H1 (cell line): ENCODE measurements around the gene PRRT4. TPM values are rescaled to one million over a fixed set of nuclear protein-coding genes. Genes with fewer than 3 reads are reported as not detected.

Experiments
- CTCF ChIA-PET: fragments of 300-600 bp; sonication (Branson Sonifier 250); formaldehyde crosslinking; loops from one replicate; lab custom pipeline; 2021; ENCODE audit not compliant: partially characterized antibody; lab: Charles Lee
- POLR2A ChIA-PET: fragments of 300-600 bp; sonication (Branson Sonifier 250); formaldehyde crosslinking; loops from one replicate; lab custom pipeline; 2021; ENCODE audit warnings: inconsistent platforms; ENCODE audit not compliant: partially characterized antibody; lab: Charles Lee
- DNase-seq, 2 experiments: peaks; one replicate each; pipeline versions ENCODE4 v3.0.0 to v3.0.0-alpha.2; 2010 to 2022; ENCODE audit warnings: low spot score in 2 of 2, low read depth in 1 of 2, mixed read lengths in 1 of 2
- FAIRE-seq: peaks from 2 replicates; lab custom pipeline; 2011; peaks lifted over from hg19 to GRCh38; lab: Jason Lieb, UNC
- H2AFZ ChIP-seq: 2 replicates; pipeline ENCODE4 v1.8.1; 2012; ENCODE audit warnings: low read length, inconsistent platforms
- H2AK5ac ChIP-seq: 2 replicates; pipeline ENCODE4 v1.6.1; 2013; ENCODE audit warnings: low read depth, low read length
- H2BK120ac ChIP-seq: replicated peaks from 2 replicates; pipeline ENCODE3; 2013; ENCODE audit warnings: low read depth, low read length, inconsistent platforms
- H2BK12ac ChIP-seq: 2 replicates; pipeline ENCODE4 v1.6.1; 2013; ENCODE audit warnings: low read depth, low read length
- H2BK15ac ChIP-seq: 2 replicates; pipeline ENCODE4 v1.6.1; 2013; ENCODE audit warnings: low read length
- H2BK20ac ChIP-seq: 2 replicates; pipeline ENCODE4 v1.6.1; 2013; ENCODE audit warnings: low read length
- H2BK5ac ChIP-seq: 2 replicates; pipeline ENCODE4 v1.6.1; 2013; ENCODE audit warnings: low read depth, low read length
- H3K14ac ChIP-seq: 2 replicates; pipeline ENCODE4 v1.6.1; 2013; ENCODE audit warnings: inconsistent platforms; ENCODE audit not compliant: insufficient read length
- H3K18ac ChIP-seq: 2 replicates; pipeline ENCODE4 v1.6.1; 2013; ENCODE audit warnings: low read length; ENCODE audit errors: extremely low read depth
- H3K23ac ChIP-seq: 2 replicates; pipeline ENCODE4 v1.6.1; 2013; ENCODE audit warnings: inconsistent platforms; ENCODE audit not compliant: insufficient read length
- H3K23me2 ChIP-seq: 2 replicates; pipeline ENCODE4 v1.6.1; 2013; ENCODE audit warnings: low read depth, low read length
- H3K27ac ChIP-seq: 2 replicates; pipeline ENCODE4 v1.6.1; 2011; ENCODE audit warnings: low read depth, low read length, inconsistent platforms
- H3K27me3 ChIP-seq, 4 experiments: replicated peaks in 1 of 4; 1 replicate in 1 of 4; 2 replicates in 3 of 4; pipeline versions ENCODE4 v1.6.1 to v1.8.1; 2011 to 2013; ENCODE audit warnings: low read length in 3 of 4, mild to moderate bottlenecking in 3 of 4, inconsistent platforms in 2 of 4, mixed read lengths in 2 of 4, moderate library complexity in 1 of 4; ENCODE audit not compliant: control insufficient read depth in 3 of 4, insufficient read depth in 3 of 4; ENCODE audit errors: extremely low read depth in 1 of 4
- H3K36me3 ChIP-seq, 4 experiments: 2 replicates each; pipeline versions ENCODE4 v1.6.1 to v1.8.1; 2011 to 2013; ENCODE audit warnings: mild to moderate bottlenecking in 4 of 4, low read length in 3 of 4, moderate library complexity in 2 of 4, control low read depth in 1 of 4, inconsistent platforms in 1 of 4; ENCODE audit not compliant: insufficient read depth in 4 of 4, control insufficient read depth in 2 of 4
- H3K4ac ChIP-seq: replicated peaks from 2 replicates; pipeline ENCODE3; 2013; ENCODE audit warnings: low read length, low read depth, mixed read lengths, inconsistent platforms; ENCODE audit not compliant: insufficient read length
- H3K4me1 ChIP-seq, 4 experiments: replicated peaks in 1 of 4; 1 replicate in 1 of 4; 2 replicates in 3 of 4; pipeline versions ENCODE4 v1.6.1 to v1.8.1; 2011 to 2013; ENCODE audit warnings: low read length in 3 of 4, inconsistent platforms in 2 of 4, mixed read lengths in 1 of 4; ENCODE audit not compliant: insufficient read depth in 4 of 4, control insufficient read depth in 3 of 4
- H3K4me2 ChIP-seq, 2 experiments: 2 replicates each; pipeline versions ENCODE4 v1.6.1 to v1.8.1; 2011 to 2013; ENCODE audit warnings: low read depth in 2 of 2, low read length in 2 of 2, control low read depth in 1 of 2, inconsistent platforms in 1 of 2, mild to moderate bottlenecking in 1 of 2; ENCODE audit not compliant: insufficient read depth in 1 of 2
- H3K4me3 ChIP-seq, 4 experiments: fragments of 200-600, 300-600 bp in 1 of 4; sonication (generic), shearing (Covaris generic), sonication (Bioruptor Twin) in 1 of 4; 2 replicates each; pipeline versions ENCODE4 v1.5.1 to v1.8.1; 2011 to 2016; ENCODE audit warnings: low read length in 4 of 4, low read depth in 3 of 4, control low read depth in 2 of 4, inconsistent platforms in 2 of 4, mild to moderate bottlenecking in 2 of 4, mixed read lengths in 1 of 4, moderate library complexity in 1 of 4; ENCODE audit not compliant: insufficient read depth in 2 of 4; ENCODE audit errors: extremely low read depth in 1 of 4
- H3K56ac ChIP-seq: replicated peaks from 2 replicates; pipeline ENCODE3; 2013; ENCODE audit warnings: low read depth, mild to moderate bottlenecking, mixed read lengths, low read length, inconsistent platforms; ENCODE audit not compliant: insufficient read length
- H3K79me1 ChIP-seq: 2 replicates; pipeline ENCODE4 v1.6.1; 2013; ENCODE audit warnings: low read depth, low read length, control low read depth
- H3K79me2 ChIP-seq, 2 experiments: 2 replicates each; pipeline versions ENCODE4 v1.6.1 to v1.8.1; 2012 to 2013; ENCODE audit warnings: low read length in 2 of 2, mild to moderate bottlenecking in 2 of 2, inconsistent platforms in 1 of 2; ENCODE audit not compliant: insufficient read depth in 2 of 2, control insufficient read depth in 1 of 2
- H3K9ac ChIP-seq, 4 experiments: replicated peaks in 1 of 4; 1 replicate in 1 of 4; 2 replicates in 3 of 4; pipeline versions ENCODE4 v1.6.1 to v1.8.1; 2011 to 2013; ENCODE audit warnings: low read depth in 3 of 4, low read length in 3 of 4, control low read depth in 2 of 4, mild to moderate bottlenecking in 2 of 4, moderate library complexity in 2 of 4, inconsistent platforms in 1 of 4; ENCODE audit errors: extremely low read depth in 1 of 4
- H3K9me3 ChIP-seq, 2 experiments: 2 replicates each; pipeline versions ENCODE4 v1.6.1 to v1.8.1; 2012 to 2013; ENCODE audit warnings: mild to moderate bottlenecking in 2 of 2, moderate library complexity in 2 of 2, control low read depth in 1 of 2, inconsistent platforms in 1 of 2, low read depth in 1 of 2, low read length in 1 of 2, mixed read lengths in 1 of 2; ENCODE audit not compliant: insufficient read depth in 2 of 2
- H4K20me1 ChIP-seq, 2 experiments: replicated peaks in 1 of 2; 2 replicates each; pipeline versions ENCODE3 to v1.8.1; 2011 to 2013; ENCODE audit warnings: inconsistent platforms in 2 of 2, low read length in 2 of 2, mild to moderate bottlenecking in 1 of 2; ENCODE audit not compliant: insufficient read depth in 2 of 2, control insufficient read depth in 1 of 2
- H4K5ac ChIP-seq: 2 replicates; pipeline ENCODE4 v1.6.1; 2013; ENCODE audit warnings: low read length, low read depth, mixed read lengths, inconsistent platforms; ENCODE audit not compliant: insufficient read length
- H4K8ac ChIP-seq: 2 replicates; pipeline ENCODE4 v1.8.0; 2013; ENCODE audit warnings: mild to moderate bottlenecking, moderate library complexity, low read length, inconsistent platforms; ENCODE audit not compliant: insufficient read depth; ENCODE audit errors: extremely low read depth
- H4K91ac ChIP-seq: replicated peaks from 2 replicates; pipeline ENCODE3; 2013; ENCODE audit warnings: low read length, mixed read lengths, inconsistent platforms; ENCODE audit not compliant: insufficient read length
- BRCA1 ChIP-seq: IDR thresholded peaks from 2 replicates; pipeline ENCODE4 v1.6.1; 2012; ENCODE audit warnings: low read depth, low read length, improper control_type of control experiment
- CBX8 ChIP-seq: fragments of 300-800, 300-1000 bp; sonication (generic); IDR thresholded peaks from 2 replicates; pipeline ENCODE4 v1.7.1; 2016; ENCODE audit warnings: low read depth, low read length, borderline replicate concordance
- CEBPB ChIP-seq: IDR thresholded peaks from 2 replicates; pipeline ENCODE4 v1.6.1; 2012; ENCODE audit warnings: low read depth, low read length
- FOSL1 ChIP-seq: IDR thresholded peaks from 2 replicates; pipeline ENCODE4 v1.6.1; 2011; ENCODE audit warnings: mild to moderate bottlenecking, low read depth, low read length, moderate library complexity; ENCODE audit not compliant: insufficient read depth
- HDAC6 ChIP-seq: IDR thresholded peaks from one replicate; pipeline ENCODE4 v1.7.1; 2012; ENCODE audit warnings: low read depth, mild to moderate bottlenecking, inconsistent platforms, low read length, moderate library complexity
- KDM1A ChIP-seq: fragments of 200-600, 300-600 bp; sonication (generic); IDR thresholded peaks from 2 replicates; pipeline ENCODE4 v1.7.1; 2016; ENCODE audit warnings: mild to moderate bottlenecking, low read length, borderline replicate concordance
- KDM4A ChIP-seq: IDR thresholded peaks from one replicate; pipeline ENCODE4 v1.7.1; 2012; ENCODE audit warnings: low read depth, mild to moderate bottlenecking, moderate library complexity, low read length, inconsistent platforms; ENCODE audit not compliant: severe bottlenecking
- MAX ChIP-seq: IDR thresholded peaks from 2 replicates; pipeline ENCODE4 v1.6.1; 2012; ENCODE audit warnings: inconsistent platforms
- NANOG ChIP-seq: IDR thresholded peaks from 2 replicates; pipeline ENCODE4 v1.6.1; 2011; ENCODE audit warnings: low read length, low read depth, mild to moderate bottlenecking, inconsistent platforms; ENCODE audit not compliant: insufficient read depth, poor library complexity, severe bottlenecking
- PHF8 ChIP-seq: fragments of 200-600 bp; sonication (generic); conservative IDR thresholded peaks from 2 replicates; pipeline ENCODE4 v1.7.1; 2012; ENCODE audit warnings: low read depth, mild to moderate bottlenecking, inconsistent platforms, low read length, moderate library complexity
- POLR2AphosphoS5 ChIP-seq: IDR thresholded peaks from 2 replicates; pipeline ENCODE4 v1.6.1; 2011; ENCODE audit warnings: low read depth, low read length
- SP2 ChIP-seq: IDR thresholded peaks from 2 replicates; pipeline ENCODE4 v1.6.1; 2012; ENCODE audit warnings: mild to moderate bottlenecking, low read length, inconsistent platforms
- TAF7 ChIP-seq: optimal IDR thresholded peaks from 2 replicates; pipeline ENCODE3; 2011; ENCODE audit warnings: low read depth, mild to moderate bottlenecking, inconsistent platforms, low read length, moderate library complexity, borderline replicate concordance
- YY1 ChIP-seq: IDR thresholded peaks from 2 replicates; pipeline ENCODE4 v1.6.1; 2011; ENCODE audit warnings: low read depth, mild to moderate bottlenecking, low read length
- WGBS, 2 experiments: shearing (Covaris generic) in 1 of 2; methylation state at CpG; one replicate each; pipeline versions ENCODE4 v1.1.6 to v1.1.7; 2013 to 2015; ENCODE audit warnings: low lambda C conversion rate in 2 of 2, mixed read lengths in 2 of 2, inconsistent platforms in 1 of 2, low coverage in 1 of 2, missing lambda C conversion rate in 1 of 2; ENCODE audit not compliant: insufficient replicate concordance in 2 of 2, insufficient coverage in 1 of 2, insufficient read length in 1 of 2; ENCODE audit errors: extremely low coverage in 1 of 2, missing lambda C conversion rate in 1 of 2; 5-methylcytosine and 5-hydroxymethylcytosine counted together
- polyA plus RNA-seq, 7 experiments: library from polyadenylated mRNA; depleted of rRNA in 3 of 7; stranded (reverse) in 5 of 7; unstranded in 2 of 7; fragments of >200 nt in 5 of 7; fragments of 200-250 nt in 2 of 7; gene quantifications; 1 replicate in 5 of 7; 2 replicates in 1 of 7; 4 replicates in 1 of 7; pipeline versions ENCODE4 v1.2.1 to v1.2.3, GENCODE V29; 2011 to 2013; ENCODE audit warnings: missing spikeins in 2 of 7, mixed read lengths in 2 of 7
- total RNA-seq: library from RNA; stranded (reverse); fragmentation: NEBNext Ultra II Directional; extraction: Animal tissue kit (Norgen Biotek cat#: 25700); gene quantifications from 2 replicates; pipeline ENCODE4 v1.2.1, GENCODE V29; 2021

Gene PRRT4
- total and polyA plus RNA-seq, 2 of the 8 experiments (the other 6 are each of a cell fraction or from before 2014, with no cell fraction given), result 0.34 to 1.0 TPM

DNA sequence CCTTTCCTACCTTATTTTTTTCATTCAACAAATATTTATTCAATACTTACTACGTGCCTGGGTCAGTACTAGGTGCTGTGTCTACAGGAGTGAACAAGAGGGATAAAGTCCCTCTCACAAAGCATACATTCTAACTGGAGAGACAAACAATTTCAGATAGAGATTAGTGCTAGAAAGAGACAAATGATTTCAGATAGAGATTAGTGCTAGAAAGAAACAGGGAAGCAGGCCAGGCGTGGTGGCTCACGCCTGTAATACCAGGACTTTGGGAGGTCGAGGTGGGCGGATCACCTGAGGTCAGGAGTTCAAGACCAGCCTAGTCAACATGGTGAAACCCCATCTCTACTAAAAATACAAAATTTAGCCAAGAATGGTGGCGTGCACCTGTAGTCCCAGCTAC, 52.4 kb downstream of the PRRT4 start:
- Histone ChIP-seq H2BK15ac (no peak overlapping the region), H4K20me1 (no peaks in the 10 kb centered on the region), H3K23me2 (no peaks in the 10 kb centered on the region), H2BK5ac (no peak overlapping the region), H3K27me3 (no peaks in the 10 kb centered on the region), H2BK20ac (no peak overlapping the region), H3K4me2 (no peak overlapping the region), H2BK120ac (no peak overlapping the region), H2AK5ac (no peak overlapping the region), H2AFZ (no peak overlapping the region), H4K91ac (no peak overlapping the region), H2BK12ac (no peak overlapping the region), H4K8ac (no peak overlapping the region), H3K14ac (no peak overlapping the region), H3K79me2 (no peaks in the 10 kb centered on the region), H3K23ac (no peak overlapping the region), H3K4me1 (no peaks in the 10 kb centered on the region), H3K36me3 (peaks cover 21 to 74% (median 54%) of the 10 kb centered on the region in 4 experiments), H3K18ac (no peak overlapping the region), H3K4ac (no peak overlapping the region), H3K9me3 (no peaks in the 10 kb centered on the region), H4K5ac (no peak overlapping the region), H3K27ac (no peak overlapping the region), H3K9ac (no peak overlapping the region), H3K4me3 (no peak overlapping the region), H3K56ac (no peak overlapping the region), H3K79me1 (no peaks in the 10 kb centered on the region; the same call in 1 of the 2 replicates)
- WGBS, 2 experiments, result 93 to 100% methylated on average over 1 to 6 of the region's 6 CpGs
- no peak for FAIRE-seq
- CTCF ChIA-PET, result no interaction called here
- no peak for DNase-seq
- POLR2A ChIA-PET, result no interaction called here
- no peak for TF ChIP-seq BRCA1
- no peak for TF ChIP-seq CEBPB
- TF ChIP-seq TAF7, result no peak
- no peak for TF ChIP-seq YY1
- no peak for TF ChIP-seq MAX
- TF ChIP-seq NANOG, result no peak
- no peak for TF ChIP-seq HDAC6
- TF ChIP-seq CBX8, result no peak
- no peak for TF ChIP-seq SP2
- no peak for TF ChIP-seq PHF8
- TF ChIP-seq KDM4A, result no peak
- no peak for TF ChIP-seq FOSL1
- no peak for TF ChIP-seq POLR2AphosphoS5
- TF ChIP-seq KDM1A, result no peak
